CD4-positive, alpha-beta T cell (primary cell): Measurements from ENCODE around the gene SLC24A4. TPM values are rescaled to one million over a fixed set of nuclear protein-coding genes. Genes with fewer than 3 reads are reported as not detected.

Experiments
- ATAC-seq: fragments of 200-7000 bp; cut with Tn5 transposase; one replicate; pipeline ENCODE4 v1.10.0; 2022; ENCODE audit warnings: mild to moderate bottlenecking; ENCODE audit not compliant: poor library complexity
- CTCF ChIA-PET: fragments of 350-600 bp; sonication (Branson Sonifier 250); formaldehyde crosslinking; loops from one replicate; lab custom pipeline; 2021; ENCODE audit warnings: antibody characterized with exemption, inconsistent platforms; lab: Charles Lee
- POLR2A ChIA-PET: fragments of 350-600 bp; sonication (Branson Sonifier 250); formaldehyde crosslinking; loops from one replicate; lab custom pipeline; 2021; ENCODE audit warnings: antibody characterized with exemption, inconsistent platforms; lab: Charles Lee
- DNase-seq, 14 experiments: peaks; one replicate each; pipeline ENCODE4 v3.0.0-alpha.2; 2013 to 2020; ENCODE audit warnings: mixed read lengths in 2 of 14
- H3K27ac ChIP-seq, 2 donors: one replicate each; pipeline versions ENCODE4 v1.5.1 to v1.7.0; 2013; ENCODE audit warnings: low read length in 2 of 2, low read depth in 1 of 2, mild to moderate bottlenecking in 1 of 2
- H3K27me3 ChIP-seq, 2 experiments: 1 replicate in 1 of 2; 2 replicates in 1 of 2; pipeline versions ENCODE4 v1.6.1 to v1.7.0; 2013; ENCODE audit warnings: low read length in 2 of 2, control low read depth in 1 of 2, mild to moderate bottlenecking in 1 of 2, moderate library complexity in 1 of 2; ENCODE audit not compliant: insufficient read depth in 2 of 2, control insufficient read depth in 1 of 2
- H3K36me3 ChIP-seq: one replicate; pipeline ENCODE4 v1.6.1; 2013; ENCODE audit warnings: low read length, control low read depth; ENCODE audit not compliant: insufficient read depth
- H3K4me1 ChIP-seq: one replicate; pipeline ENCODE4 v1.6.1; 2013; ENCODE audit warnings: low read length, control low read depth; ENCODE audit not compliant: insufficient read depth
- H3K4me3 ChIP-seq: one replicate; pipeline ENCODE4 v1.5.1; 2013; ENCODE audit warnings: mild to moderate bottlenecking, low read length, moderate library complexity
- H3K9me3 ChIP-seq, 2 experiments: 1 replicate in 1 of 2; 2 replicates in 1 of 2; pipeline versions ENCODE4 v1.6.1 to v1.7.0; 2013; ENCODE audit warnings: low read length in 2 of 2, mild to moderate bottlenecking in 2 of 2, control low read depth in 1 of 2, moderate library complexity in 1 of 2; ENCODE audit not compliant: control insufficient read depth in 1 of 2, insufficient read depth in 1 of 2
- H3K27ac Mint-ChIP-seq: one replicate; pipeline ENCODE4 v1.8.0; 2020; ENCODE audit warnings: mixed read lengths
- H3K27me3 Mint-ChIP-seq: one replicate; pipeline ENCODE4 v1.8.0; 2021; ENCODE audit warnings: mixed read lengths
- H3K36me3 Mint-ChIP-seq: one replicate; pipeline ENCODE4 v1.8.0; 2021; ENCODE audit warnings: low read depth, mixed read lengths
- H3K4me1 Mint-ChIP-seq: one replicate; pipeline ENCODE4 v1.8.0; 2021; ENCODE audit warnings: low read depth, mixed read lengths
- H3K4me3 Mint-ChIP-seq: one replicate; pipeline ENCODE4 v1.8.0; 2020; ENCODE audit warnings: mild to moderate bottlenecking, mixed read lengths
- H3K9me3 Mint-ChIP-seq: one replicate; pipeline ENCODE4 v1.8.0; 2020; ENCODE audit warnings: mixed read lengths
- intact Hi-C, 2 experiments: fragments of 100-400 bp; cut with DNase I in 1 of 2; cut with micrococcal nuclease in 1 of 2; formaldehyde crosslinking; loops; one replicate each; pipeline versions ENCODE4 v1.15.1 to v1.9.0; 2023 to 2025; cut with DNase I, micrococcal nuclease
- total RNA-seq, 174 experiments: library from RNA in 2 of 174; stranded (reverse) in 2 of 174; gene quantifications; one replicate each; pipeline ENCODE4 v1.2.3 and lab custom pipeline; 2021 to 2026
- TF ChIP-seq, protein P1 (sequence below): fragments of 200-600 bp; IDR thresholded peaks from one replicate; pipeline ENCODE4 v1.8.0; 2022; ENCODE audit warnings: antibody characterized with exemption, mild to moderate bottlenecking

SLC24A4 gene
- total RNA-seq, 2 experiments from 2014 or later, result 0.11 to 0.19 TPM

GRCh38 chr14:92489394-92490238, 166.7 kb downstream of the SLC24A4 start:
- H3K4me3 ChIP-seq, result no peak overlapping the region
- intact Hi-C loops, result no loop called here
- ChIA-PET CTCF (no interaction called here), POLR2A (no interaction called here)
- no peaks in the 10 kb centered on the region for H3K9me3 ChIP-seq
- Mint-ChIP-seq H3K27ac (no peak overlapping the region), H3K27me3 (peaks cover 4% of the 10 kb centered on the region), H3K4me1 (peaks cover 8% of the 10 kb centered on the region), H3K4me3 (no peak overlapping the region), H3K9me3 (no peaks in the 10 kb centered on the region), H3K36me3 (no peaks in the 10 kb centered on the region)
- ATAC-seq (no peak), DNase-seq (no peak)
- peaks cover 0 to 3% of the 10 kb centered on the region in 2 experiments for H3K27me3 ChIP-seq
- H3K27ac ChIP-seq, result no peak overlapping the region
- peaks cover 4% of the 10 kb centered on the region for H3K4me1 ChIP-seq
- TF ChIP-seq, protein P1, sequence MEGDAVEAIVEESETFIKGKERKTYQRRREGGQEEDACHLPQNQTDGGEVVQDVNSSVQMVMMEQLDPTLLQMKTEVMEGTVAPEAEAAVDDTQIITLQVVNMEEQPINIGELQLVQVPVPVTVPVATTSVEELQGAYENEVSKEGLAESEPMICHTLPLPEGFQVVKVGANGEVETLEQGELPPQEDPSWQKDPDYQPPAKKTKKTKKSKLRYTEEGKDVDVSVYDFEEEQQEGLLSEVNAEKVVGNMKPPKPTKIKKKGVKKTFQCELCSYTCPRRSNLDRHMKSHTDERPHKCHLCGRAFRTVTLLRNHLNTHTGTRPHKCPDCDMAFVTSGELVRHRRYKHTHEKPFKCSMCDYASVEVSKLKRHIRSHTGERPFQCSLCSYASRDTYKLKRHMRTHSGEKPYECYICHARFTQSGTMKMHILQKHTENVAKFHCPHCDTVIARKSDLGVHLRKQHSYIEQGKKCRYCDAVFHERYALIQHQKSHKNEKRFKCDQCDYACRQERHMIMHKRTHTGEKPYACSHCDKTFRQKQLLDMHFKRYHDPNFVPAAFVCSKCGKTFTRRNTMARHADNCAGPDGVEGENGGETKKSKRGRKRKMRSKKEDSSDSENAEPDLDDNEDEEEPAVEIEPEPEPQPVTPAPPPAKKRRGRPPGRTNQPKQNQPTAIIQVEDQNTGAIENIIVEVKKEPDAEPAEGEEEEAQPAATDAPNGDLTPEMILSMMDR, result no peak
- H3K36me3 ChIP-seq, result no peaks in the 10 kb centered on the region

GRCh38 chr14:92490239-92490959, 167.4 kb downstream of the SLC24A4 start:
- Mint-ChIP-seq H3K4me1 (peaks cover 8% of the 10 kb centered on the region), H3K36me3 (no peaks in the 10 kb centered on the region), H3K4me3 (no peak overlapping the region), H3K27ac (no peak overlapping the region), H3K9me3 (no peaks in the 10 kb centered on the region), H3K27me3 (peaks cover 4% of the 10 kb centered on the region)
- H3K27ac ChIP-seq, result no peak overlapping the region
- peaks cover 4% of the 10 kb centered on the region for H3K4me1 ChIP-seq
- POLR2A ChIA-PET, result no interaction called here
- TF ChIP-seq, protein P1, result no peak
- H3K27me3 ChIP-seq, result no peaks in the 10 kb centered on the region
- ATAC-seq (no peak), DNase-seq (no peak)
- CTCF ChIA-PET, result no interaction called here
- no peaks in the 10 kb centered on the region for H3K9me3 ChIP-seq
- no peak overlapping the region for H3K4me3 ChIP-seq
- H3K36me3 ChIP-seq, result no peaks in the 10 kb centered on the region
- intact Hi-C loops, result no loop called here

- H3K36me3 ChIP-seq, result no peaks in the 10 kb centered on the region
- no peak overlapping the region for H3K27ac Mint-ChIP-seq
- peaks cover 4% of the 10 kb centered on the region for H3K27me3 Mint-ChIP-seq
Measured at GRCh38 chr14:92491782-92492181, 168.8 kb downstream of the SLC24A4 start.

More at GRCh38 chr14:92491782-92492181, 168.8 kb downstream of the SLC24A4 start:
- ChIA-PET CTCF (no interaction called here), POLR2A (no interaction called here)
- H3K9me3 ChIP-seq, result no peaks in the 10 kb centered on the region
- no peak for ATAC-seq
- TF ChIP-seq, protein P1, result no peak
- H3K4me3 Mint-ChIP-seq, result no peak overlapping the region
- peaks cover 4% of the 10 kb centered on the region for H3K4me1 ChIP-seq
- no peak for DNase-seq
- H3K4me1 Mint-ChIP-seq, result peaks cover 8% of the 10 kb centered on the region
- H3K27ac ChIP-seq, result no peak overlapping the region
- H3K9me3 Mint-ChIP-seq, result no peaks in the 10 kb centered on the region
- H3K36me3 Mint-ChIP-seq, result no peaks in the 10 kb centered on the region
- no peaks in the 10 kb centered on the region for H3K27me3 ChIP-seq
- no peak overlapping the region for H3K4me3 ChIP-seq
- intact Hi-C loops, result no loop called here
